Panc1 (cell line): ENCODE data around the gene GTPBP1. TPM values are rescaled to one million over a fixed set of nuclear protein-coding genes. Genes with fewer than 3 reads are reported as not detected.

Experiments
- ATAC-seq: fragments of 200-7000 bp; cut with Tn5 transposase; 2 replicates; pipeline ENCODE4 v1.9.1; 2020; ENCODE audit warnings: mild to moderate bottlenecking, moderate library complexity
- BruUV-seq: library from RNA; stranded (reverse); fragments of 400-500 nt; replicated peaks from 2 replicates; lab custom pipeline; 2021; lab: Mats Ljungman, UMichigan
- CTCF ChIA-PET: fragments of 300-600 bp; sonication (Branson Sonifier 250); formaldehyde crosslinking; loops from one replicate; lab custom pipeline; 2022; ENCODE audit warnings: antibody characterized with exemption; lab: Charles Lee
- POLR2A ChIA-PET: fragments of 300-600 bp; sonication (Branson Sonifier 250); formaldehyde crosslinking; loops from one replicate; lab custom pipeline; 2022; ENCODE audit warnings: antibody characterized with exemption; lab: Charles Lee
- DNase-seq: peaks from one replicate; pipeline ENCODE4 v3.0.0-alpha.2; 2010; ENCODE audit warnings: low read depth, low spot score
- H3K27ac ChIP-seq: 2 replicates; pipeline ENCODE4 v1.5.1; 2011; ENCODE audit warnings: mild to moderate bottlenecking, low read length, inconsistent platforms
- H3K27me3 ChIP-seq: fragments of 200-500 bp; sonication (Bioruptor generic); 2 replicates; pipeline ENCODE4 v1.6.0; 2014; ENCODE audit warnings: low read length, inconsistent platforms; ENCODE audit not compliant: control insufficient read depth, insufficient read depth
- H3K36me3 ChIP-seq: fragments of 200-500 bp; sonication (Bioruptor generic); 2 replicates; pipeline ENCODE4 v1.5.1; 2014; ENCODE audit warnings: inconsistent platforms, mild to moderate bottlenecking, low read length, moderate library complexity; ENCODE audit not compliant: control insufficient read depth, insufficient read depth
- H3K4me1 ChIP-seq: 2 replicates; pipeline ENCODE4 v1.5.1; 2011; ENCODE audit warnings: inconsistent platforms, mild to moderate bottlenecking, low read length, moderate library complexity; ENCODE audit not compliant: control insufficient read depth, insufficient read depth
- H3K4me3 ChIP-seq, 2 experiments: 2 replicates each; pipeline ENCODE4 v1.5.1; 2011 to 2012; ENCODE audit warnings: low read depth in 2 of 2, low read length in 2 of 2, mild to moderate bottlenecking in 2 of 2, inconsistent platforms in 1 of 2, moderate library complexity in 1 of 2
- H3K9me3 ChIP-seq: fragments of 200-500 bp; sonication (Bioruptor generic); 2 replicates; pipeline ENCODE4 v1.5.1; 2014; ENCODE audit warnings: low read depth, mild to moderate bottlenecking, inconsistent platforms, low read length, moderate library complexity; ENCODE audit not compliant: control insufficient read depth, insufficient read depth
- CTCF ChIP-seq: fragments of 450-650 bp; IDR thresholded peaks from 2 replicates; pipeline ENCODE4 v1.5.1; 2017; ENCODE audit warnings: mild to moderate bottlenecking
- POLR2AphosphoS5 ChIP-seq: IDR thresholded peaks from 2 replicates; pipeline ENCODE4 v1.6.1; 2012; ENCODE audit warnings: mild to moderate bottlenecking, low read depth, low read length, moderate library complexity
- REST ChIP-seq, 2 experiments: IDR thresholded peaks; 2 replicates each; pipeline ENCODE4 v1.6.1; 2011 to 2012; ENCODE audit warnings: low read depth in 2 of 2, control low read depth in 1 of 2, low read length in 1 of 2, mild to moderate bottlenecking in 1 of 2, moderate library complexity in 1 of 2; ENCODE audit not compliant: insufficient read depth in 1 of 2
- SIN3A ChIP-seq: IDR thresholded peaks from 2 replicates; pipeline ENCODE4 v1.6.1; 2012; ENCODE audit warnings: low read depth, mild to moderate bottlenecking, low read length, moderate library complexity, borderline replicate concordance; ENCODE audit not compliant: insufficient read depth
- TCF7L2 ChIP-seq: IDR thresholded peaks from 2 replicates; pipeline ENCODE4 v1.6.1; 2011; ENCODE audit warnings: mild to moderate bottlenecking, low read depth, low read length, inconsistent platforms
- in situ Hi-C: cut with HindIII; loops from 2 replicates; pipeline ENCODE4 v1.10.0; 2016; ENCODE audit warnings: low sequenced_read_pairs, low pct_unique_long_range_greater_than_20kb
- intact Hi-C: fragments of 100-400 bp; cut with micrococcal nuclease; formaldehyde crosslinking; loops from one replicate; pipeline ENCODE4 v1.10.0; 2022; ENCODE audit not compliant: unreplicated experiment
- total RNA-seq: library from RNA; stranded (reverse); gene quantifications from one replicate; pipeline ENCODE4 v1.2.1, GENCODE V29; 2021; ENCODE audit not compliant: unreplicated experiment

The GTPBP1 gene
- total RNA-seq, 1 experiment from 2014 or later = 25.5 TPM

- peak overlapping the region; percentile 90 for H3K27ac ChIP-seq
- no TSS peak for BruUV-seq
- no peaks in the 10 kb centered on the region for H3K27me3 ChIP-seq
- intact Hi-C loops (no loop called here), in situ Hi-C loops (no loop called here)
- TF ChIP-seq SIN3A (no peak), POLR2AphosphoS5 (no peak), REST (IDR thresholded peaks at IDR 0.05; ENCODE audit: insufficient read depth in 1 of 2, low read depth in 2 of 2, low read length in 1 of 2) (no peak), TCF7L2 (no peak), CTCF (no peak)
- no peak for ATAC-seq
- ChIA-PET CTCF (no interaction called here), POLR2A (interaction anchor here (0.9 to 1.0 kb wide), 2 partner anchors 17 to 40 kb away, joined by 3 to 5 read pairs; partner anchors contain the start of gene TOMM22)
- no peaks in the 10 kb centered on the region for H3K9me3 ChIP-seq
- no peak for DNase-seq
- H3K36me3 ChIP-seq = no peaks in the 10 kb centered on the region; the same call in 1 of the 2 replicates
- H3K4me3 ChIP-seq = peak overlapping the region; percentile 69 to 75
- H3K4me1 ChIP-seq = peaks cover 17% of the 10 kb centered on the region
Observed at GRCh38 chr22:38699143-38699542, 6.6 kb upstream of the GTPBP1 start.

- no peaks in the 10 kb centered on the region; the same call in 1 of the 2 replicates for H3K36me3 ChIP-seq
- ChIA-PET CTCF (no interaction called here), POLR2A (interaction anchor here (0.9 to 1.0 kb wide), 2 partner anchors 18 to 41 kb away, joined by 3 to 5 read pairs; partner anchors contain the start of gene TOMM22)
- ATAC-seq (no peak), DNase-seq (no peak)
- in situ Hi-C loops = no loop called here
- TSS peak; percentile 95 for BruUV-seq
- H3K4me1 ChIP-seq = peaks cover 15% of the 10 kb centered on the region
- peak overlapping the region; percentile 69 to 75 for H3K4me3 ChIP-seq
- H3K27ac ChIP-seq = peak overlapping the region; percentile 90
- TF ChIP-seq REST (IDR thresholded peaks at IDR 0.05; ENCODE audit: insufficient read depth in 1 of 2, low read depth in 2 of 2, low read length in 1 of 2) (no peak), TCF7L2 (no peak), CTCF (no peak), POLR2AphosphoS5 (no peak), SIN3A (no peak)
- no peaks in the 10 kb centered on the region for H3K9me3 ChIP-seq
- no peaks in the 10 kb centered on the region for H3K27me3 ChIP-seq
- intact Hi-C loops = no loop called here
Observed at GRCh38 chr22:38699784-38700183, 6.0 kb upstream of the GTPBP1 start.
